ENCODE data around the gene PALD1.
"Not testable (repeated sequence)": the region's sequence is repeated elsewhere in the genome, so short reads cannot be mapped to it uniquely, and the experiment has no call there.

PALD1 gene

GRCh38 chr10:70600512-70601395 lies 122.2 kb downstream of the PALD1 start:
- no peak for DNase-seq

DNA sequence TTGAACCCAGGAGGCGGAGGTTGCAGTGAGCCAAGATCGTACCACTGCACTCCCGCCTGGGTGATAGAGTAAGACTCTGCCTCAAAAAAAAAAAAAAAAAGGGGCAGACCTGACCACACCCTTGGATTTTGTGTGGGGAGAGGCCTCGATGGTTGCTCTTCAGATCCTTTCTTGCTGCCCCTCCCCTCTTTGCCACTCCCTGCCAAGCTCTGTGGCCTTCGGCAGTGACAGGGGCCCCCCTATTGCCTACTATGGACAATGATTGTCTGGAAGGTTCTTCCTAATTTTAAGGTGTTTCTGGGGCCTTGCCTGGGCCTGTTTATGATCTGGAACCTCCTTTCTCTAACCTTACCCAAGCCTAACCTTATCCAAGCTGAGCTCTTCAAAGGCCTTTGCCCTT lies 123.2 kb downstream of the PALD1 start:
- DNase-seq = no peak

DNA sequence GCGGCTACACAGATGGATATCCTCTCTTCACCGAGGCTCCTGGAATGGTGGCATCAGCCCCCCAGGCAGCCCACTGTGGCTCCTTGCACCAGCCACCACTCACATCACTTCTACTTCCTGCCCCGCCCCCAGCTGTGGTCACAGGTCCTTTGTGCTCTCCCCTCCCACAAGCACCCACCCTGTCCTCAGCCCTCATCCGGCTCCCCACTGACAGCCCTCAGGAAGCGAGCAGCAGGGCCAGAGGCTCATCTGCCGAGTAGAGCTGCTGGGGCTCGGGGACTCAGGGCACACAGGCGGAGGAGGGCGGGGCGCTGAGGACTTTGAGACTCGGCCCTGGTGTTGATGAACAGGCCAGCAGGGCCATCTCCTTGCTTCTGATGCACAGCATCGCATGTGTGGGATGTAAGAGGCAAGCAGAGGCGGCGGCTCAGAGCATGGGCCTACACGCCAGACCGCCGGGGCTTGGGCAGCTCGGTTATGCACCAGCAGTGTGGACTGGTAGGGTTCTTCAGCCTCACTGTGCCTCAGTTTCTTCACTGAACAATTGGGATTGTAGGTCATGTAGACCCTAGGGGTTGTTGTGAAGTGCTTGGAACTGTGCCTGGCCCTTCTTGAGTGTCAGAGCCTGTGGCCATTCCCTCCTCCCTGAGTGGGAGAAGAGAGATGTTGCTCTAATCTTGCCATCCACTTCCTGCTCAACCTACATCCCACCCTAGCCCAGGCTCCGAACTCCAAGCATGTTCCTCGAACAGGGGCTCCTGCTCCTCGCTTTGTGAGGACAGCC lies 124.3 kb downstream of the PALD1 start, which contains the start of gene PRF1:
PRF1 (minus strand) TSS at position 77 of the 784 bp plus-strand sequence. CDS start 1,839 bp downstream, outside the sequence.
- DNase-seq = no peak

DNA sequence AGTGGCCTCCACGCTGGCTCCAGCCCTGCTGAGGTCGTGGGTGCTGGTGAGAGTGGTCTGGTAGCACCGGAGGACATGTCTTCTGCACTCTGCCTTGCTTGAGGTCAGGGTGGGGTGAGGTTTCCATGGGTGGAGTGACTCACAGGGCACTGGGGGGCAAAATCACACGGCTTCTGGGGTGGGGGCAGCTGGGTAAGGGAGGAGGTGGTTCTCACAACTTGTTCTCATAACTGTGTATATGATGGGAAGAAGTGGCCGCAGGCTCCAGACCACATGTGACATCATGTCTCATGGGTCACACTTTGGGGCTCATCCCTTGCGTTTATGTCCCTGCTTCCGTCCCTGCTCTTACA lies 124.9 kb downstream of the PALD1 start:
- no peak for DNase-seq

GRCh38 chr10:70604106-70604505 lies 125.5 kb downstream of the PALD1 start:
- no peak for DNase-seq

DNA sequence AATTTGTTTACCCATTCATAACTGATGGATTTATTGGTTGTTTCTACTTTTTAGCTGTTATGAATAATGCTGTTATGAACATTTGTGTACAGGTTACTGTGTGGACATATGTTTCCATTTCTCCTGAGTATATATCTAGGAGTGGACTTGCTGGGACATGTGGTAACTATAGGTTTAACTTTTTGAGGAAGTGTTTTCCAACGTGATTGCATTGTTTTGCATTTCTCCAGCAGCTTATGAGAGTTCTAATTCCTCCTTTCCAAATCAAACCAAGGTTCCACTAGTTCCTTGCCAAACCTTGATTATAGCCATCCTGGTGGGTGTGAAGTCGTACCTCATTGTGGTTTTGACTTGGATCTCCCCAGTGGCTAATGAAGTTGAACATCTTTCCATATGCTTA lies 126.6 kb downstream of the PALD1 start:
- DNase-seq = no peak

DNA sequence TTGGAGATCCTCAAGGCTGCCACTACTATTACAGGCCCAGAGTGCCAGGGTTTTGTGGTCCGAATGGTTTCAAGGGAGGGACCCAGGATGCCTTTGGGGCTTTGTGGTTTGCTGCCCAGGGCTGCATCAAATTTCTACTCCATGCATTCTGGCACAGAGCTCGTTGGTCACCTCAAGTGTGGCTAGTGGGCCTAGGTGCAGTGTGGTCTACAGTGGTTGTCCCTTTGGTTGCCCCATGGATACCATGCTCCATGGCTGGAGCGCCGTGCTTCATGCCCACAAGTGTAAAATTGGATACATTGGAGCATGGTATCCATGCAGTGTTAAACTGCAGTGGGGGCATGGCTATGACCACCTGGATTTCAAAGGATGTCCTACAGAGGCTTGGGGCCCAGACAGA lies 129.4 kb downstream of the PALD1 start:
- no peak for DNase-seq

GRCh38 chr10:70613941-70614340 lies 135.4 kb downstream of the PALD1 start:
- no peak for DNase-seq

DNA sequence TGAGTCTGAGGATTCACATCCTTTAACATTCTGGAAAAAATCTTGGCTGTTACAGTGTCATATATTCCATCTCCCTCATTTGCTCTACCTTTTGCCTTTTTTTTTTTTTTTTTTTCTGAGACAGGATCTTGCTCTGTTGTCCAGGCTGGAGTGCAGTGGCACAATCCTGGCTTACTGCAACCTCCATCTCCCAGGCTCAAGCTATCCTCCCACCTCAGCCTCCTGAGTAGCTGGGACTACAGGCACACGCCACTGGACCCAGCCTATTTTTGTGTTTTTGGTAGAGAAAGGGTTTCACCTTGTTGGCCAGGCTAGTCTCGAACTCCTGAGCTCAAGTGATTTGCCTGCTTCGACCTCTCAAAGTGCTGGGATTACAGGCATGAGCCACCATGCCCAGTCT lies 135.8 kb downstream of the PALD1 start:
- not testable (repeated sequence) for DNase-seq

- no peak for DNase-seq
Measured at GRCh38 chr10:70615211-70615610, 136.6 kb downstream of the PALD1 start.

DNA sequence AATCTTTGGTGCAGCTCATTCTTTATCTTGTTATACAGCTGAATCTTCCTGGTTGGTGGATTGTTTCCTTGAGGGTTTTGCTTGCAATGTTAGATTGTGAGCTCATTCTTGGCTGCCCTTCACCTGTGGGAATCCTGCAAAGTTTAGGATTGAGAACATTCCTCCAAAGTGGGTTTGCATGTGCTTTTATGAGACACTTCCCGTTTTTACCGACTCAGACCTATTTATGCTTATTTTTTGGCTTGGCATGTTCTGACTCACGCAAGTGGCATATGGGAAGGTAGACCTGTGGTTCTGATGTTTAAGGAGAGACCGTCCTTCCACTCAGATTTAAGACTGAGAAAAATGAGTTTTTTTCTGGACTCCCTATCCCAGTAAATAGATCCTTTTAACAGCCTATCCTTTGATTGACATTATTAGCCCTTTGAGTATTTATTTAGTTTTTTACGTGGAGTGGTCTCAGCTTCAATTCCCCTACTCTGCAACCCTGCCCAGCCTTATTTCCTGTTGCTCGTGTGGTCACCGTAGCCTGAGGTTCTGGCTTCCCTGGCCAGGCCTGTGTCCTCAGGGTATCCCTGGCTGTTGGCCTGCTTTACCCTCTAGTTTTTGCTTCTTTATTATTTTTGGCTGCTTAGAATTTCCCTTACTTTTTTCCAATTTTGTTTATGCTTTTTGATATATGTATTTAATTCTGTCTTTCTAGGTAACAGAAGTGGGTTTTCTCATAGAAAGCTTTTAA lies 137.4 kb downstream of the PALD1 start:
- DNase-seq = no peak

- no peak for DNase-seq
Measured at GRCh38 chr10:70616761-70617160, 138.2 kb downstream of the PALD1 start.

All from amygdala (tissue), 56 donors.